Panc1 (cell line): Measurements from ENCODE around the gene FRS2.

Experiments used
- POLR2AphosphoS5 ChIP-seq: IDR thresholded peaks from 2 replicates; pipeline ENCODE4 v1.6.1; 2012; ENCODE audit warnings: mild to moderate bottlenecking, low read depth, low read length, moderate library complexity
- REST ChIP-seq, 2 experiments: IDR thresholded peaks; 2 replicates each; pipeline ENCODE4 v1.6.1; 2011 to 2012; ENCODE audit warnings: low read depth in 2 of 2, control low read depth in 1 of 2, low read length in 1 of 2, mild to moderate bottlenecking in 1 of 2, moderate library complexity in 1 of 2; ENCODE audit not compliant: insufficient read depth in 1 of 2
- SIN3A ChIP-seq: IDR thresholded peaks from 2 replicates; pipeline ENCODE4 v1.6.1; 2012; ENCODE audit warnings: low read depth, mild to moderate bottlenecking, low read length, moderate library complexity, borderline replicate concordance; ENCODE audit not compliant: insufficient read depth
- TCF7L2 ChIP-seq: IDR thresholded peaks from 2 replicates; pipeline ENCODE4 v1.6.1; 2011; ENCODE audit warnings: mild to moderate bottlenecking, low read depth, low read length, inconsistent platforms
- TF ChIP-seq, protein P1 (sequence below): fragments of 450-650 bp; IDR thresholded peaks from 2 replicates; pipeline ENCODE4 v1.5.1; 2017; ENCODE audit warnings: mild to moderate bottlenecking

DNA sequence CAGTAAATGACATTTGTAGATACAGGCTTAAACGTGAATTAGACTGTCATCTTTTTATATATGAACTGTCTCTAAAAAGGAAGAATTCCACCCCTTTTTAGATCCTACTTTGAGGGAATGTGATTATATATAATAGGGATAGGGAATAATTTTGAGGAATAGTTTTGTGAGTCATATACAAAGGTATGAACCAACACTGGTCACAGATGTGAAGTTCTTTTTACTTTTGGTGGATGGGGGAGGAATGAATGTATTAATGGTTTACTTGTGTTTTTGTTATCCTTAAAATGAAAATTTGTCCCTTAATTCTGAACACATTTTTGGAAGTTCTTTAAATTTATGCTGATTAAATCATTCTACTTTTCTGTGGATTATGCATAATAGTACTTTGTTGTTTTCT, 30.4 kb downstream of the FRS2 start:
- TF ChIP-seq SIN3A (no peak), POLR2AphosphoS5 (no peak), REST (IDR thresholded peaks at IDR 0.05; ENCODE audit: insufficient read depth in 1 of 2, low read depth in 2 of 2, low read length in 1 of 2) (no peak), TCF7L2 (no peak)
- TF ChIP-seq, protein P1, sequence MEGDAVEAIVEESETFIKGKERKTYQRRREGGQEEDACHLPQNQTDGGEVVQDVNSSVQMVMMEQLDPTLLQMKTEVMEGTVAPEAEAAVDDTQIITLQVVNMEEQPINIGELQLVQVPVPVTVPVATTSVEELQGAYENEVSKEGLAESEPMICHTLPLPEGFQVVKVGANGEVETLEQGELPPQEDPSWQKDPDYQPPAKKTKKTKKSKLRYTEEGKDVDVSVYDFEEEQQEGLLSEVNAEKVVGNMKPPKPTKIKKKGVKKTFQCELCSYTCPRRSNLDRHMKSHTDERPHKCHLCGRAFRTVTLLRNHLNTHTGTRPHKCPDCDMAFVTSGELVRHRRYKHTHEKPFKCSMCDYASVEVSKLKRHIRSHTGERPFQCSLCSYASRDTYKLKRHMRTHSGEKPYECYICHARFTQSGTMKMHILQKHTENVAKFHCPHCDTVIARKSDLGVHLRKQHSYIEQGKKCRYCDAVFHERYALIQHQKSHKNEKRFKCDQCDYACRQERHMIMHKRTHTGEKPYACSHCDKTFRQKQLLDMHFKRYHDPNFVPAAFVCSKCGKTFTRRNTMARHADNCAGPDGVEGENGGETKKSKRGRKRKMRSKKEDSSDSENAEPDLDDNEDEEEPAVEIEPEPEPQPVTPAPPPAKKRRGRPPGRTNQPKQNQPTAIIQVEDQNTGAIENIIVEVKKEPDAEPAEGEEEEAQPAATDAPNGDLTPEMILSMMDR: no peak
